Naive thymus-derived CD4-positive, alpha-beta T cell (primary cell): ENCODE data around the gene EPHA8. TPM values are rescaled to one million over a fixed set of nuclear protein-coding genes. Genes with fewer than 3 reads are reported as not detected.

ENCODE experiments used
- ATAC-seq: fragments of 150-1000 bp; cut with Tn5 transposase; 2 replicates; pipeline ENCODE4 v1.10.0; 2021; ENCODE audit warnings: mild to moderate bottlenecking, moderate library complexity
- CTCF ChIA-PET: fragments of 350-600 bp; sonication (Branson Sonifier 250); formaldehyde crosslinking; loops from one replicate; lab custom pipeline; 2021; ENCODE audit warnings: antibody characterized with exemption; lab: Charles Lee
- POLR2A ChIA-PET: fragments of 350-600 bp; sonication (Branson Sonifier 250); formaldehyde crosslinking; loops from one replicate; lab custom pipeline; 2021; ENCODE audit warnings: antibody characterized with exemption, inconsistent platforms; lab: Charles Lee
- DNase-seq, 9 donors: peaks; one replicate each; pipeline versions ENCODE4 v3.0.0 to v3.0.0-alpha.2; 2020 to 2022; ENCODE audit warnings: mixed read lengths in 1 of 9
- H3K27ac ChIP-seq: one replicate; pipeline ENCODE4 v1.7.0; 2013; ENCODE audit warnings: mild to moderate bottlenecking, low read depth, low read length, moderate library complexity
- H3K27me3 ChIP-seq, 2 donors: one replicate each; pipeline ENCODE4 v1.7.0; 2013; ENCODE audit warnings: low read length in 2 of 2, mild to moderate bottlenecking in 2 of 2, moderate library complexity in 2 of 2; ENCODE audit not compliant: control insufficient read depth in 2 of 2, insufficient read depth in 2 of 2
- H3K36me3 ChIP-seq, 3 experiments: 1 replicate in 2 of 3; 2 replicates in 1 of 3; pipeline ENCODE4 v1.7.0; 2013; ENCODE audit warnings: low read length in 3 of 3, mild to moderate bottlenecking in 3 of 3, moderate library complexity in 1 of 3; ENCODE audit not compliant: insufficient read depth in 3 of 3, control insufficient read depth in 2 of 3
- H3K4me1 ChIP-seq, 2 donors: one replicate each; pipeline ENCODE4 v1.7.0; 2013; ENCODE audit warnings: low read length in 2 of 2, mild to moderate bottlenecking in 2 of 2, moderate library complexity in 1 of 2; ENCODE audit not compliant: control insufficient read depth in 2 of 2, insufficient read depth in 2 of 2
- H3K4me3 ChIP-seq: 2 replicates; pipeline ENCODE4 v1.7.0; 2013; ENCODE audit warnings: mild to moderate bottlenecking, low read length
- H3K9me3 ChIP-seq, 3 experiments: 1 replicate in 2 of 3; 2 replicates in 1 of 3; pipeline ENCODE4 v1.7.0; 2013; ENCODE audit warnings: low read length in 3 of 3; ENCODE audit not compliant: control insufficient read depth in 2 of 3
- H3K27ac Mint-ChIP-seq, 9 donors: one replicate each; pipeline ENCODE4 v1.8.0; 2020 to 2022; ENCODE audit warnings: mixed read lengths in 9 of 9, mild to moderate bottlenecking in 8 of 9, moderate library complexity in 5 of 9, inconsistent platforms in 2 of 9
- H3K27me3 Mint-ChIP-seq, 5 donors: one replicate each; pipeline ENCODE4 v1.8.0; 2021 to 2022; ENCODE audit warnings: mixed read lengths in 5 of 5, mild to moderate bottlenecking in 1 of 5
- H3K36me3 Mint-ChIP-seq, 5 donors: one replicate each; pipeline ENCODE4 v1.8.0; 2020 to 2022; ENCODE audit warnings: mixed read lengths in 5 of 5, mild to moderate bottlenecking in 3 of 5, inconsistent platforms in 1 of 5
- H3K4me1 Mint-ChIP-seq, 7 donors: one replicate each; pipeline ENCODE4 v1.8.0; 2020 to 2022; ENCODE audit warnings: mixed read lengths in 7 of 7, mild to moderate bottlenecking in 3 of 7, inconsistent platforms in 1 of 7
- H3K4me3 Mint-ChIP-seq, 10 donors: one replicate each; pipeline ENCODE4 v1.8.0; 2020 to 2022; ENCODE audit warnings: mild to moderate bottlenecking in 10 of 10, mixed read lengths in 10 of 10, moderate library complexity in 6 of 10, inconsistent platforms in 2 of 10
- H3K9me3 Mint-ChIP-seq, 11 donors: one replicate each; pipeline ENCODE4 v1.8.0; 2020 to 2022; ENCODE audit warnings: mixed read lengths in 11 of 11, mild to moderate bottlenecking in 4 of 11, inconsistent platforms in 1 of 11, moderate library complexity in 1 of 11
- intact Hi-C, 2 donors: fragments of 100-400 bp; cut with micrococcal nuclease; formaldehyde crosslinking; loops; one replicate each; pipeline ENCODE4 v1.15.1; 2023
- polyA plus RNA-seq, 2 donors: library from polyadenylated mRNA; unstranded; fragments of 300-500 nt; fragmentation: Illumina TruSeq; gene quantifications; one replicate each; pipeline ENCODE4 v1.2.3, GENCODE V29; 2021
- total RNA-seq, 6 experiments: library from RNA in 5 of 6; stranded (reverse) in 5 of 6; gene quantifications; 1 replicate in 5 of 6; 2 replicates in 1 of 6; pipeline ENCODE4 v1.2.3 and lab custom pipeline; 2021 to 2026

Gene EPHA8
- total and polyA plus RNA-seq, 7 experiments from 2014 or later: not detected

DNA sequence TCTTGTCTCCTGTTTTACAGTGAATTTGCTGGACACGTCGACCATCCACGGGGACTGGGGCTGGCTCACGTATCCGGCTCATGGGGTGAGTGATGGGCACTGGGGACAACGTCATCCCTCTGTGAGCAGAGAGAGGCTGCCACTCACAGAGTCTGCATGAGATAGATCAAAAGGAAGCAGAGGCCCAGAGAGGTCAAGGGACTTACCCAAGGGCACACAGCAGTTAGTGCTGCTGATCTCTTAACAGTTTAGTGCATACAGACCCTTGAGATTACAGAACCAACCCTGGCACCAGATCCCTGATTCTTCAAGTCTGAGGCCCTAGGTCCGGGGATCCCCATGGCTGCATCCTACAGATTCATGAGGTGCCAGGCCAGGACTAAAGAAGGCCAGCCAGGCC lies 6.0 kb downstream of the EPHA8 start:
- intact Hi-C loops: no loop called here
- H3K27me3 Mint-ChIP-seq: peaks cover 8 to 34% (median 14%) of the 10 kb centered on the region in 5 donors
- H3K4me1 Mint-ChIP-seq: peaks cover 0 to 5% (median 0%) of the 10 kb centered on the region in 7 donors
- no peak overlapping the region for H3K4me3 Mint-ChIP-seq
- Histone ChIP-seq H3K27ac (no peak overlapping the region), H3K27me3 (no peaks in the 10 kb centered on the region), H3K36me3 (no peaks in the 10 kb centered on the region), H3K9me3 (no peaks in the 10 kb centered on the region), H3K4me1 (no peaks in the 10 kb centered on the region), H3K4me3 (no peak overlapping the region)
- POLR2A ChIA-PET: no interaction called here
- ATAC-seq (no peak), DNase-seq (no peak)
- H3K36me3 Mint-ChIP-seq: no peaks in the 10 kb centered on the region
- no peak overlapping the region for H3K27ac Mint-ChIP-seq
- CTCF ChIA-PET: no interaction called here
- no peaks in the 10 kb centered on the region for H3K9me3 Mint-ChIP-seq

DNA sequence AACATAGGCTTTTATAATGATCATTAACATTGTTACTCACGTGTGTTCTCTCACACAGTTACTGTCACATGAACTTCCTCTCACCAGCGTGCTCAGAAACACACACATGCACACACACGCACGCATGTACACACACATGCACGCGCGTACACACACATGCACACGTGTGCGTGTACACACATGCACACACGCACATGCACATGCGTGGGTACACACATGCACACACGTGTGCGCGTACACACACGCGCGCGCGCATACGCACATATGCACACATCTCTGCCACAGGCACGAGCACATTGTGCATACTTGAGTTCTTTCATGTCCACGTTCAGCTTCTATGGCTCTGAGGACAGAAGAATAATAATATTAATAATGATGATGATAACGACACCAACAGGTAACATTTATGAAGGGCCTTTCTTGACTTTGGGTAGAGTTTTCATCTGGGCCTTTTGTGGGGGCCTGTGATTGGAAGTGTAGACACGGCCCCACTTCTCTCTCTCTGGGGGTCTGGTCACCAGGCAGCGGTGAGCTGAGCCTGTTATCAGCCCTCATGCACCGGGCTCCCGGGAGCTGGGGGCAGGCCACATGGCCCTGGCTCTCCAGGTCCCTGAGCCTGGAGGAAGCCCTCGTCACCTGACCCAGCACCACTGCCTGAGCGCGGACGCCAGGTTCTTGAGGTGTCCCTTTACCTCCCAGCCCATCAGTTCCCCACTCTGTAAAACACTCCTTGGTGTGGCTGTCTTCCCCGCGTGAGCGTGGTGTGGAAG lies 7.0 kb downstream of the EPHA8 start:
- CTCF ChIA-PET: no interaction called here
- peaks cover 0 to 28% (median 9%) of the 10 kb centered on the region in 5 donors for H3K27me3 Mint-ChIP-seq
- no peak overlapping the region for H3K27ac Mint-ChIP-seq
- POLR2A ChIA-PET: no interaction called here
- Histone ChIP-seq H3K27ac (no peak overlapping the region), H3K9me3 (no peaks in the 10 kb centered on the region), H3K4me3 (no peak overlapping the region), H3K36me3 (no peaks in the 10 kb centered on the region), H3K4me1 (no peaks in the 10 kb centered on the region), H3K27me3 (no peaks in the 10 kb centered on the region)
- H3K9me3 Mint-ChIP-seq: no peaks in the 10 kb centered on the region
- DNase-seq (no peak), ATAC-seq (no peak)
- no peaks in the 10 kb centered on the region for H3K4me1 Mint-ChIP-seq
- H3K36me3 Mint-ChIP-seq: no peaks in the 10 kb centered on the region
- intact Hi-C loops: no loop called here
- H3K4me3 Mint-ChIP-seq: no peak overlapping the region

DNA sequence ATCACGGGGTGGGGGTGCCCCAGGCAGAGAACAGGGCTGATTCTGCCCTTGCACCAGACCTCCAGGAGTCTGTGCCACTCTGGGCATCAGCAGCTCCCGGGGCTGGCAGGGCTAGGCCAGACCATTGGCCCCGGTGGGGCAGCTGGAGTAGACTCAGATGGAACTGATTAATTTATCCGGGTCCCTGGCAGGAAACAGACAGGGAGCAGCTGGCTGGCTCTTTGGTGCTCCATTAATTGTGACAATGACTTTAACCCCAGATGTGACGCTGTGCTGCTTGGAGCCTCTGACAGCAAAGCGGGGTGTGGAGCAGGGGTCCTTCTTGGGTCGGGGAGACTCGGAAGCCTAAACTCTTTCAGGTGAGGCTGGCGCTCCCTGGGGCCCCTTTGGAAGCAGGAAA lies 9.5 kb downstream of the EPHA8 start:
- no peak overlapping the region for H3K4me3 ChIP-seq
- H3K27ac ChIP-seq: no peak overlapping the region
- intact Hi-C loops: no loop called here
- H3K4me3 Mint-ChIP-seq: no peak overlapping the region
- no peaks in the 10 kb centered on the region for H3K36me3 ChIP-seq
- ATAC-seq: no peak
- CTCF ChIA-PET: no interaction called here
- no peak for DNase-seq
- peaks cover 0 to 22% (median 8%) of the 10 kb centered on the region in 5 donors for H3K27me3 Mint-ChIP-seq
- POLR2A ChIA-PET: no interaction called here
- peaks cover 0 to 6% (median 0%) of the 10 kb centered on the region in 11 donors for H3K9me3 Mint-ChIP-seq
- H3K4me1 Mint-ChIP-seq: no peaks in the 10 kb centered on the region
- H3K4me1 ChIP-seq: no peaks in the 10 kb centered on the region
- H3K36me3 Mint-ChIP-seq: no peaks in the 10 kb centered on the region
- H3K27me3 ChIP-seq: no peaks in the 10 kb centered on the region
- H3K27ac Mint-ChIP-seq: no peak overlapping the region
- H3K9me3 ChIP-seq: no peaks in the 10 kb centered on the region

DNA sequence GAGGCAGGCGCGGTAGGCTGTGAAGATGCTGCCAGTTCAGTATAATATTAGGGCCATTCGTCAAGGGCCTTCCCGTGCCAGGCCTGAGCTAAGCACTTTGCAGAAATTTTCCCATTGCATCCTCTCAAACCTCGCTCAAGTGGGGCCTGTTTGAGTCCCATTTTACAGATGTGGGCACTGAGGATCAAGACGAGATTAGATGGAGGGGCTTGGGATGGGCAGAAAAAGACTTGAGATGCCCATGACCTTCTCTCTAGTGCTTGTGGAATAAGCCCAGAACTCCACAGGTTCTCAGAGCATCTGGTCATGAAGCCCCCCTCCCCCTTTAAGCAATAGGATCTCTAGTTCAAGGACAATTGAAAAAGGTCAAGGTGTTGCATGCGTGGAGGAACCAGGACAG lies 9.9 kb downstream of the EPHA8 start:
- Mint-ChIP-seq H3K4me3 (no peak overlapping the region), H3K4me1 (no peaks in the 10 kb centered on the region), H3K27ac (no peak overlapping the region), H3K27me3 (peaks cover 0 to 22% (median 8%) of the 10 kb centered on the region in 5 donors), H3K9me3 (peaks cover 0 to 10% (median 0%) of the 10 kb centered on the region in 11 donors), H3K36me3 (no peaks in the 10 kb centered on the region)
- no peak for ATAC-seq
- intact Hi-C loops: no loop called here
- Histone ChIP-seq H3K27me3 (no peaks in the 10 kb centered on the region), H3K36me3 (no peaks in the 10 kb centered on the region), H3K4me3 (no peak overlapping the region), H3K4me1 (no peaks in the 10 kb centered on the region), H3K27ac (no peak overlapping the region), H3K9me3 (no peaks in the 10 kb centered on the region)
- DNase-seq: no peak
- ChIA-PET CTCF (no interaction called here), POLR2A (no interaction called here)

DNA sequence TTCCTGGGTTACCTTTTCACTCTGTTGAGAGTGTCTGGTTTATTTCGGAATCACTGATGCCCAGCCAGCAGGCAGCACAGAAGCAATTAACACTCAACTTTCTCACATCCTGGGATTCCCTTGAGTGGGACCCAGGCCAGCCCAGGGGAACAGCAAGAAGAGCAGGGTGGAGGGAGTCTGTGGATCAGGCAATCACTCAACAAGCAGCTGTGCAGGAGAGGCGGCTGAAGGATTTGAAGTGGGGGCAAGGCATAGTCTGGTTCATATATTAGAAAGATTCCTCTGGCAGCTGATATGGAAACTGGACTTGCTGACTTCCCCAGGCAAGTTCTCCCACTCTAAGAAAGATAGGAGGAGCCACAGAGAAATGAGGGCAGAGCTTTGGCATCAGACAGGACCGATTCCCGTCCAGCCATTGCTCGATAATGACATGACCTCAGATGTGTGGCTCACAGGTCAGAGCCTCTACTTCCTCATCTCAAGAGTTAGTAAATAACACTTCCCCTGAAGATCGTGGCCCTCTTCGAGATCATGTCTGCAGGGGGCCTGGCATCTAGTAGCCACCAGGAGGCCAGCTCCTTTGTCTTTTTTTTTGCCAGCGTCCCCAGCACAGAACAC lies 12.4 kb downstream of the EPHA8 start:
- H3K36me3 Mint-ChIP-seq: peaks cover 0 to 5% (median 0%) of the 10 kb centered on the region in 5 donors
- no peak overlapping the region for H3K4me3 ChIP-seq
- ATAC-seq (no peak), DNase-seq (no peak)
- H3K27ac Mint-ChIP-seq: no peak overlapping the region
- H3K27me3 ChIP-seq: no peaks in the 10 kb centered on the region
- no peaks in the 10 kb centered on the region for H3K9me3 ChIP-seq
- POLR2A ChIA-PET: no interaction called here
- no peaks in the 10 kb centered on the region for H3K4me1 Mint-ChIP-seq
- peaks cover 0 to 15% (median 8%) of the 10 kb centered on the region in 5 donors for H3K27me3 Mint-ChIP-seq
- H3K4me1 ChIP-seq: no peaks in the 10 kb centered on the region
- H3K9me3 Mint-ChIP-seq: peaks cover 0 to 23% (median 0%) of the 10 kb centered on the region in 11 donors
- CTCF ChIA-PET: interaction anchor here (0.7 kb wide), 1 partner anchor 46 kb away, joined by 4 read pairs; no protein-coding TSS in a partner anchor
- H3K27ac ChIP-seq: no peak overlapping the region
- no peak overlapping the region for H3K4me3 Mint-ChIP-seq
- intact Hi-C loops: no loop called here
- H3K36me3 ChIP-seq: no peaks in the 10 kb centered on the region

DNA sequence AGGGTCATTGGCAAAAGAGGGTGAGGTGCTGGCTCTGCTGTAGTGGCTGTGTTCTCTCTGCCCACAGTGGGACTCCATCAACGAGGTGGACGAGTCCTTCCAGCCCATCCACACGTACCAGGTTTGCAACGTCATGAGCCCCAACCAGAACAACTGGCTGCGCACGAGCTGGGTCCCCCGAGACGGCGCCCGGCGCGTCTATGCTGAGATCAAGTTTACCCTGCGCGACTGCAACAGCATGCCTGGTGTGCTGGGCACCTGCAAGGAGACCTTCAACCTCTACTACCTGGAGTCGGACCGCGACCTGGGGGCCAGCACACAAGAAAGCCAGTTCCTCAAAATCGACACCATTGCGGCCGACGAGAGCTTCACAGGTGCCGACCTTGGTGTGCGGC lies 12.9 kb downstream of the EPHA8 start:
- POLR2A ChIA-PET: no interaction called here
- intact Hi-C loops: no loop called here
- DNase-seq (no peak), ATAC-seq (no peak)
- Histone ChIP-seq H3K4me1 (no peaks in the 10 kb centered on the region), H3K36me3 (no peaks in the 10 kb centered on the region), H3K27me3 (no peaks in the 10 kb centered on the region), H3K9me3 (no peaks in the 10 kb centered on the region), H3K4me3 (no peak overlapping the region), H3K27ac (no peak overlapping the region)
- peaks cover 0 to 14% (median 8%) of the 10 kb centered on the region in 5 donors for H3K27me3 Mint-ChIP-seq
- H3K4me1 Mint-ChIP-seq: no peaks in the 10 kb centered on the region
- no peak overlapping the region for H3K4me3 Mint-ChIP-seq
- H3K9me3 Mint-ChIP-seq: peaks cover 0 to 23% (median 0%) of the 10 kb centered on the region in 11 donors
- H3K36me3 Mint-ChIP-seq: peaks cover 0 to 5% (median 0%) of the 10 kb centered on the region in 5 donors
- H3K27ac Mint-ChIP-seq: no peak overlapping the region
- CTCF ChIA-PET: interaction anchor here (0.7 kb wide), 1 partner anchor 46 kb away, joined by 4 read pairs; no protein-coding TSS in a partner anchor
